Stomach (tissue), 4 donors: ENCODE data around the gene OXT.

Experiments used
- EP300 ChIP-seq: sonication (generic); formaldehyde crosslinking; IDR thresholded peaks from one replicate; pipeline ENCODE4 v1.6.1; 2017; ENCODE audit warnings: antibody characterized with exemption
- POLR2A ChIP-seq, 4 donors: fragments of 450-650 bp; IDR thresholded peaks; one replicate each; pipeline ENCODE4 v1.6.1; 2016; ENCODE audit warnings: antibody characterized with exemption in 4 of 4, control low read depth in 2 of 4, mild to moderate bottlenecking in 1 of 4, moderate library complexity in 1 of 4
- TF ChIP-seq, protein P1 (sequence below), 7 experiments: fragments of 450-650 bp in 4 of 7; fragments of 200-600 bp in 3 of 7; sonication (generic) in 3 of 7; IDR thresholded peaks; one replicate each; pipeline ENCODE4 v1.5.1; 2016 to 2019; ENCODE audit warnings: antibody characterized with exemption in 7 of 7, control low read depth in 2 of 7, mild to moderate bottlenecking in 1 of 7

DNA sequence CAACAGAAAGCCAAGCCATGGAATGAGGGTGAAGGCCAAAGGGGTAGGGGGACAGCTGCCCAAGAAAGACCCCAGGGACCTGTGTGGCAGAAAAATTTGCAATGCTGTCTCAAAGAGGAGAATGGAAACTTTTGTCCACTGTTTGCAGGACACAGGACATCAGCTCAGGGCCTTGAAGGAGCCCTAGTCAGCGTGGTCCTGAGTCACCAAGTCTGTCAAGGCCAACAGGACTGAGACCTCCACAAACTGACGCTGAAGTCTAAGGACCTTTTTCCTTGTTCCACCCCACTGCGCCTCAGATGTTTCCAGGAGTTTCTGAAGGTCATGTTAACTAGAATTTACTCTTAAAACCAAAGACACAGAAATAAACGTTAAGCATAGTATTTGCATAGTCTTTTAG, 44.9 kb downstream of the OXT start:
- TF ChIP-seq POLR2A (IDR thresholded peaks at IDR 0.05) (no peak), EP300 (no peak)
- TF ChIP-seq, protein P1, sequence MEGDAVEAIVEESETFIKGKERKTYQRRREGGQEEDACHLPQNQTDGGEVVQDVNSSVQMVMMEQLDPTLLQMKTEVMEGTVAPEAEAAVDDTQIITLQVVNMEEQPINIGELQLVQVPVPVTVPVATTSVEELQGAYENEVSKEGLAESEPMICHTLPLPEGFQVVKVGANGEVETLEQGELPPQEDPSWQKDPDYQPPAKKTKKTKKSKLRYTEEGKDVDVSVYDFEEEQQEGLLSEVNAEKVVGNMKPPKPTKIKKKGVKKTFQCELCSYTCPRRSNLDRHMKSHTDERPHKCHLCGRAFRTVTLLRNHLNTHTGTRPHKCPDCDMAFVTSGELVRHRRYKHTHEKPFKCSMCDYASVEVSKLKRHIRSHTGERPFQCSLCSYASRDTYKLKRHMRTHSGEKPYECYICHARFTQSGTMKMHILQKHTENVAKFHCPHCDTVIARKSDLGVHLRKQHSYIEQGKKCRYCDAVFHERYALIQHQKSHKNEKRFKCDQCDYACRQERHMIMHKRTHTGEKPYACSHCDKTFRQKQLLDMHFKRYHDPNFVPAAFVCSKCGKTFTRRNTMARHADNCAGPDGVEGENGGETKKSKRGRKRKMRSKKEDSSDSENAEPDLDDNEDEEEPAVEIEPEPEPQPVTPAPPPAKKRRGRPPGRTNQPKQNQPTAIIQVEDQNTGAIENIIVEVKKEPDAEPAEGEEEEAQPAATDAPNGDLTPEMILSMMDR (IDR thresholded peaks at IDR 0.05) = no peak
